T-cell (primary cell): ENCODE results near the gene REXO4. TPM values are rescaled to one million over a fixed set of nuclear protein-coding genes. Genes with fewer than 3 reads are reported as not detected.
A peak's percentile ranks its signal among the peaks of the same experiment; 100 is the strongest.

Experiments used
- ATAC-seq, 4 experiments: fragments of 200-7000 bp in 3 of 4; fragments of 150-1000 bp in 1 of 4; cut with Tn5 transposase; replicated peaks in 1 of 4; 1 replicate in 3 of 4; 2 replicates in 1 of 4; pipeline ENCODE4 v1.10.0; 2021; ENCODE audit warnings: moderate library complexity in 3 of 4, mild to moderate bottlenecking in 2 of 4, moderate number of reproducible peaks in 1 of 4
- CTCF ChIA-PET, 2 donors: fragments of 300-600 bp; sonication (Branson Sonifier 250); formaldehyde crosslinking; loops; one replicate each; lab custom pipeline; 2022; ENCODE audit warnings: antibody characterized with exemption in 2 of 2; lab: Charles Lee
- POLR2A ChIA-PET, 2 donors: fragments of 300-600 bp; sonication (Branson Sonifier 250); formaldehyde crosslinking; loops; one replicate each; lab custom pipeline; 2022; ENCODE audit warnings: antibody characterized with exemption in 2 of 2; lab: Charles Lee
- DNase-seq, 35 experiments: peaks; one replicate each; pipeline versions ENCODE4 v3.0.0 to v3.0.0-alpha.2; 2013 to 2023
- H3K27ac ChIP-seq: one replicate; pipeline ENCODE4 v1.5.1; 2013; ENCODE audit warnings: low read length
- H3K27me3 ChIP-seq, 2 experiments: replicated peaks in 1 of 2; 1 replicate in 1 of 2; 2 replicates in 1 of 2; pipeline versions ENCODE4 v1.6.1 to v1.7.0; 2013; ENCODE audit warnings: low read length in 1 of 2, mixed read lengths in 1 of 2; ENCODE audit not compliant: control insufficient read depth in 2 of 2, insufficient read depth in 2 of 2; ENCODE audit errors: extremely low read depth in 1 of 2
- H3K36me3 ChIP-seq, 2 donors: 1 replicate in 1 of 2; 2 replicates in 1 of 2; pipeline versions ENCODE4 v1.6.1 to v1.7.0; 2013; ENCODE audit warnings: low read length in 1 of 2; ENCODE audit not compliant: control insufficient read depth in 2 of 2, insufficient read depth in 1 of 2; ENCODE audit errors: extremely low read depth in 1 of 2
- H3K4me1 ChIP-seq, 2 experiments: 1 replicate in 1 of 2; 2 replicates in 1 of 2; pipeline versions ENCODE4 v1.6.1 to v1.7.0; 2013; ENCODE audit warnings: low read length in 2 of 2, mixed read lengths in 1 of 2; ENCODE audit not compliant: insufficient read depth in 2 of 2, control insufficient read depth in 1 of 2; ENCODE audit errors: extremely low read depth in 1 of 2
- H3K4me3 ChIP-seq, 2 donors: 1 replicate in 1 of 2; 2 replicates in 1 of 2; pipeline versions ENCODE4 v1.5.1 to v1.7.0; 2013; ENCODE audit warnings: mild to moderate bottlenecking in 2 of 2, low read length in 1 of 2, moderate library complexity in 1 of 2; ENCODE audit not compliant: control insufficient read depth in 1 of 2; ENCODE audit errors: extremely low read depth in 1 of 2
- H3K9me3 ChIP-seq: 2 replicates; pipeline ENCODE4 v1.7.0; 2013
- H3K27ac Mint-ChIP-seq, 2 donors: one replicate each; pipeline ENCODE4 v1.8.0; 2020 to 2021; ENCODE audit warnings: mild to moderate bottlenecking in 2 of 2, mixed read lengths in 2 of 2
- H3K27me3 Mint-ChIP-seq, 2 donors: one replicate each; pipeline ENCODE4 v1.8.0; 2021 to 2022; ENCODE audit warnings: mixed read lengths in 2 of 2
- H3K36me3 Mint-ChIP-seq: one replicate; pipeline ENCODE4 v1.8.0; 2021; ENCODE audit warnings: mixed read lengths
- H3K4me1 Mint-ChIP-seq, 3 donors: one replicate each; pipeline ENCODE4 v1.8.0; 2020 to 2022; ENCODE audit warnings: mixed read lengths in 3 of 3, mild to moderate bottlenecking in 1 of 3
- H3K4me3 Mint-ChIP-seq, 3 donors: one replicate each; pipeline ENCODE4 v1.8.0; 2020 to 2022; ENCODE audit warnings: mild to moderate bottlenecking in 3 of 3, mixed read lengths in 3 of 3, moderate library complexity in 3 of 3
- H3K9me3 Mint-ChIP-seq, 3 donors: one replicate each; pipeline ENCODE4 v1.8.0; 2020 to 2022; ENCODE audit warnings: mixed read lengths in 3 of 3
- WGBS: methylation state at CpG from one replicate; pipeline ENCODE4 v1.1.5; 2013; ENCODE audit warnings: missing lambda C conversion rate; ENCODE audit not compliant: insufficient coverage; 5-methylcytosine and 5-hydroxymethylcytosine counted together
- total RNA-seq, 35 experiments: library from RNA in 6 of 35; stranded (reverse) in 6 of 35; fragments of 120-200 nt in 1 of 35; gene quantifications; one replicate each; pipeline versions ENCODE4 v1.2.1 to v1.2.4 and lab custom pipeline; 2013 to 2026

Gene REXO4
- total RNA-seq, 5 donors from 2014 or later (not counting 1 experiment from before 2014, with no cell fraction given), result 23.6 to 44.5 (median 34.9) TPM

GRCh38 chr9:133420392-133420827 is 2.6 kb upstream of the REXO4 start:
- H3K36me3 Mint-ChIP-seq, result no peaks in the 10 kb centered on the region
- Histone ChIP-seq H3K4me3 (no peak overlapping the region), H3K4me1 (peaks cover 5 to 36% of the 10 kb centered on the region in 2 experiments), H3K27ac (no peak overlapping the region), H3K9me3 (no peaks in the 10 kb centered on the region), H3K27me3 (peaks cover 0 to 17% of the 10 kb centered on the region in 2 experiments), H3K36me3 (peaks cover 0 to 7% of the 10 kb centered on the region in 2 donors)
- peak overlapping the region in 1 of 2 donors; percentile 69 for H3K27ac Mint-ChIP-seq
- H3K4me3 Mint-ChIP-seq, result no peak overlapping the region
- peaks cover 35 to 43% (median 40%) of the 10 kb centered on the region in 3 donors for H3K4me1 Mint-ChIP-seq
- peaks cover 2 to 8% of the 10 kb centered on the region in 2 donors for H3K27me3 Mint-ChIP-seq
- WGBS, result 34% methylated on average over 5 of the region's 5 CpGs
- no peaks in the 10 kb centered on the region for H3K9me3 Mint-ChIP-seq
- CTCF ChIA-PET, result no interaction called here
- DNase-seq (peak in 3 of 35 experiments; percentile 5 to 52 (median 15)), ATAC-seq (no peak)
- POLR2A ChIA-PET, result interaction anchor here in 1 of 2 donors (0.7 kb wide), 1 partner anchor 827 kb away, joined by 4 read pairs; no protein-coding TSS in a partner anchor

- peaks cover 11% of the 10 kb centered on the region for H3K36me3 Mint-ChIP-seq
- WGBS, result 97% methylated on average over 8 of the region's 13 CpGs
- Histone ChIP-seq H3K9me3 (no peaks in the 10 kb centered on the region), H3K27me3 (peaks cover 0 to 6% of the 10 kb centered on the region in 2 experiments), H3K36me3 (peaks cover 0 to 21% of the 10 kb centered on the region in 2 donors), H3K4me1 (peaks cover 5 to 48% of the 10 kb centered on the region in 2 experiments), H3K4me3 (no peak overlapping the region), H3K27ac (no peak overlapping the region)
- no peaks in the 10 kb centered on the region for H3K9me3 Mint-ChIP-seq
- no peaks in the 10 kb centered on the region for H3K27me3 Mint-ChIP-seq
- peak overlapping the region; percentile 67 to 89 for H3K27ac Mint-ChIP-seq
- ChIA-PET CTCF (no interaction called here), POLR2A (no interaction called here)
- H3K4me3 Mint-ChIP-seq, result peak overlapping the region; percentile 87 to 90 (median 89)
- peaks cover 47 to 55% (median 51%) of the 10 kb centered on the region in 3 donors for H3K4me1 Mint-ChIP-seq
- ATAC-seq (no peak), DNase-seq (no peak)
Measured at GRCh38 chr9:133419005-133419404, 1.2 kb upstream of the REXO4 start.

- Mint-ChIP-seq H3K4me3 (peak overlapping the region in 2 of 3 donors; percentile 87 to 89), H3K4me1 (peaks cover 46 to 62% (median 48%) of the 10 kb centered on the region in 3 donors), H3K36me3 (peaks cover 30% of the 10 kb centered on the region), H3K9me3 (no peaks in the 10 kb centered on the region), H3K27ac (peak overlapping the region in 1 of 2 donors; percentile 36), H3K27me3 (no peaks in the 10 kb centered on the region)
- H3K27ac ChIP-seq, result no peak overlapping the region
- ATAC-seq, result no peak
- WGBS, result no CpG with 5 or more reads among the region's 1 CpG
- no peaks in the 10 kb centered on the region for H3K9me3 ChIP-seq
- no peak for DNase-seq
- peaks cover 12 to 55% of the 10 kb centered on the region in 2 donors for H3K36me3 ChIP-seq
- CTCF ChIA-PET, result interaction anchor here in 1 of 2 donors (0.7 kb wide), 1 partner anchor 11 kb away, joined by 3 read pairs; no protein-coding TSS in a partner anchor
- H3K4me3 ChIP-seq, result no peak overlapping the region
- H3K27me3 ChIP-seq, result no peaks in the 10 kb centered on the region
- POLR2A ChIA-PET, result no interaction called here
- peaks cover 5 to 41% of the 10 kb centered on the region in 2 experiments for H3K4me1 ChIP-seq
Measured at GRCh38 chr9:133415170-133415569, 2.6 kb downstream of the REXO4 start.

GRCh38 chr9:133408042-133408441 is 9.8 kb downstream of the REXO4 start:
- Histone ChIP-seq H3K36me3 (peaks cover 27 to 75% of the 10 kb centered on the region in 2 donors), H3K27me3 (no peaks in the 10 kb centered on the region), H3K4me3 (no peak overlapping the region), H3K27ac (no peak overlapping the region), H3K9me3 (no peaks in the 10 kb centered on the region), H3K4me1 (peaks cover 0 to 17% of the 10 kb centered on the region in 2 experiments)
- DNase-seq (no peak), ATAC-seq (no peak)
- no peak overlapping the region for H3K27ac Mint-ChIP-seq
- H3K4me1 Mint-ChIP-seq, result peaks cover 4 to 12% (median 10%) of the 10 kb centered on the region in 3 donors
- WGBS, result no CpG with 5 or more reads among the region's 1 CpG
- H3K9me3 Mint-ChIP-seq, result no peaks in the 10 kb centered on the region
- CTCF ChIA-PET, result interaction anchor here in 1 of 2 donors (0.7 kb wide), 1 partner anchor 77 kb away, joined by 5 read pairs; no protein-coding TSS in a partner anchor
- H3K36me3 Mint-ChIP-seq, result peaks cover 35% of the 10 kb centered on the region
- H3K4me3 Mint-ChIP-seq, result no peak overlapping the region
- POLR2A ChIA-PET, result no interaction called here
- no peaks in the 10 kb centered on the region for H3K27me3 Mint-ChIP-seq

GRCh38 chr9:133406480-133407307 is 11.1 kb downstream of the REXO4 start:
- CTCF ChIA-PET, result interaction anchor here in 1 of 2 donors (1.3 kb wide), 1 partner anchor 220 kb away, joined by 3 read pairs; no protein-coding TSS in a partner anchor
- Histone ChIP-seq H3K27me3 (no peaks in the 10 kb centered on the region), H3K4me3 (no peak overlapping the region), H3K36me3 (peaks cover 16 to 68% of the 10 kb centered on the region in 2 donors), H3K4me1 (peaks cover 0 to 17% of the 10 kb centered on the region in 2 experiments), H3K9me3 (no peaks in the 10 kb centered on the region), H3K27ac (peak overlapping the region; percentile 9)
- DNase-seq (peak; percentile 44 to 87 (median 70)), ATAC-seq (peak; percentile 81 to 87 (median 84))
- Mint-ChIP-seq H3K4me1 (peaks cover 4 to 12% (median 10%) of the 10 kb centered on the region in 3 donors), H3K9me3 (no peaks in the 10 kb centered on the region), H3K27me3 (no peaks in the 10 kb centered on the region), H3K27ac (peak overlapping the region; percentile 49 to 61), H3K36me3 (peaks cover 26% of the 10 kb centered on the region), H3K4me3 (no peak overlapping the region)
- POLR2A ChIA-PET, result no interaction called here
- WGBS, result 67% methylated on average over 14 of the region's 24 CpGs
